ENCODE data around the gene TRIM56.
"Not testable (repeated sequence)": the region's sequence is repeated elsewhere in the genome, so short reads cannot be mapped to it uniquely, and the experiment has no call there.

Gene TRIM56

DNA sequence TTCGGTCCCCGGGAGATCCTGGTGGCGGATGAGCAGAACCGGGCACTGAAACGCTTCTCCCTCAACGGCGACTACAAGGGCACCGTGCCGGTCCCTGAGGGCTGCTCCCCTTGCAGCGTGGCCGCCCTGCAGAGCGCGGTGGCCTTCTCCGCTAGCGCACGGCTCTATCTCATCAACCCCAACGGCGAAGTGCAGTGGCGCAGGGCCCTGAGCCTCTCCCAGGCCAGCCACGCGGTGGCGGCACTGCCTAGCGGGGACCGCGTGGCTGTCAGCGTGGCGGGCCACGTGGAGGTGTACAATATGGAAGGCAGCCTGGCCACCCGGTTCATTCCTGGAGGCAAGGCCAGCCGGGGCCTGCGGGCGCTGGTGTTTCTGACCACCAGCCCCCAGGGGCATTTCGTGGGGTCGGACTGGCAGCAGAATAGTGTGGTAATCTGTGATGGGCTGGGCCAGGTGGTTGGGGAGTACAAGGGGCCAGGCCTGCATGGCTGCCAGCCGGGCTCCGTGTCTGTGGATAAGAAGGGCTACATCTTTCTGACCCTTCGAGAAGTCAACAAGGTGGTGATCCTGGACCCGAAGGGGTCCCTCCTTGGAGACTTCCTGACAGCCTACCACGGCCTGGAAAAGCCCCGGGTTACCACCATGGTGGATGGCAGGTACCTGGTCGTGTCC, 3.7 kb downstream of the TRIM56 start:
- TF ChIP-seq CTCF (IDR thresholded peaks at IDR 0.05; ENCODE audit: low read depth, low read length), result no peak
- no peaks in the 10 kb centered on the region for H3K36me3 ChIP-seq
- H3K9me3 ChIP-seq (ENCODE audit: severe bottlenecking), result no peaks in the 10 kb centered on the region
- DNase-seq, result no peak
- H3K27ac ChIP-seq, result no peak overlapping the region
- peaks cover 78% of the 10 kb centered on the region for H3K27me3 ChIP-seq (ENCODE audit: insufficient read depth, low read depth, severe bottlenecking)
- no peak overlapping the region for H3K4me3 ChIP-seq (ENCODE audit: low read depth, low read length)

GRCh38 chr7:101089876-101090275, 4.6 kb downstream of the TRIM56 start:
- DNase-seq, result no peak
- Histone ChIP-seq H3K27me3 (ENCODE audit: insufficient read depth, low read depth, severe bottlenecking) (peaks cover 78% of the 10 kb centered on the region), H3K36me3 (no peaks in the 10 kb centered on the region), H3K9me3 (ENCODE audit: severe bottlenecking) (no peaks in the 10 kb centered on the region), H3K4me3 (ENCODE audit: low read depth, low read length) (no peak overlapping the region), H3K27ac (no peak overlapping the region)
- TF ChIP-seq CTCF (IDR thresholded peaks at IDR 0.05; ENCODE audit: low read depth, low read length), result no peak

GRCh38 chr7:101092266-101092905, 7.1 kb downstream of the TRIM56 start:
- H3K36me3 ChIP-seq; H3K9me3 ChIP-seq (ENCODE audit: severe bottlenecking); DNase-seq; H3K4me3 ChIP-seq (ENCODE audit: low read depth, low read length); H3K27ac ChIP-seq: not testable (repeated sequence)
- H3K27me3 ChIP-seq (ENCODE audit: insufficient read depth, low read depth, severe bottlenecking), result peaks cover 76% of the 10 kb centered on the region

GRCh38 chr7:101093906-101094305, 8.6 kb downstream of the TRIM56 start:
- Histone ChIP-seq H3K4me3 (ENCODE audit: low read depth, low read length) (no peak overlapping the region), H3K27me3 (ENCODE audit: insufficient read depth, low read depth, severe bottlenecking) (peaks cover 76% of the 10 kb centered on the region), H3K36me3 (no peaks in the 10 kb centered on the region), H3K9me3 (ENCODE audit: severe bottlenecking) (no peaks in the 10 kb centered on the region), H3K27ac (no peak overlapping the region)
- no peak for TF ChIP-seq CTCF (IDR thresholded peaks at IDR 0.05; ENCODE audit: low read depth, low read length)
- DNase-seq, result no peak

GRCh38 chr7:101094376-101094775, 9.1 kb downstream of the TRIM56 start:
- H3K27me3 ChIP-seq (ENCODE audit: insufficient read depth, low read depth, severe bottlenecking), result peaks cover 76% of the 10 kb centered on the region
- no peak for DNase-seq
- H3K4me3 ChIP-seq (ENCODE audit: low read depth, low read length), result no peak overlapping the region
- H3K9me3 ChIP-seq (ENCODE audit: severe bottlenecking), result no peaks in the 10 kb centered on the region
- H3K36me3 ChIP-seq, result no peaks in the 10 kb centered on the region
- no peak for TF ChIP-seq CTCF (IDR thresholded peaks at IDR 0.05; ENCODE audit: low read depth, low read length)
- H3K27ac ChIP-seq, result no peak overlapping the region

DNA sequence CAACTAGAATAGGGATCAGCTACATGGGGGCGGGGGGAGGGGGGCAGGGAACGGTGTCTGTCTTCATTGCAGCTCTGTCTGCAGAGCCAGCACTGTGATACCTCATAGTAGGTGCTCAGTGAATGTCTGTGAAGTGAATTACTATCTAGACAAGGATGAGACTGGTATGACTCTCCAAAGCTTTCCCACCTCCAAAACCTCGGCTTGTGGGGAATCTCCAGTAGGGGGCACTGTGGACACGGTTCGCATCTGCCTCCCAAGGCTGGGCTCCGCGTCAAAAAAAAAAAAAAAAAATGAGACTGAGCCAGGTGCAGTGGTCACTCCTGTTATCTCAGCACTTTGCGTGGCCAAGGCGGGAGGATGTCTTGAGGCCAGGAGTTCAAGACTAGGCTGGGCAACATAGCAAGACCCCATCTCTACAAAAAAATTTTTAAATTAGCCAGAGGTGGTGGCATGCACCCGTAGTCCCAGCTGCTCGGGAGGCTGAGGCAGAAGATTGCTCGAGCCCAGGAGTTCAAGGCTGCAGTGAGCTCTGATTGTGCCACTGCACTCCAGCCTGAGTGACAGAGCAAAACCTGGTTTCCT, 9.6 kb downstream of the TRIM56 start:
- H3K27me3 ChIP-seq (ENCODE audit: insufficient read depth, low read depth, severe bottlenecking), result peaks cover 76% of the 10 kb centered on the region
- peak; percentile 65 for TF ChIP-seq CTCF (IDR thresholded peaks at IDR 0.05; ENCODE audit: low read depth, low read length)
- H3K27ac ChIP-seq, result no peak overlapping the region
- no peaks in the 10 kb centered on the region for H3K36me3 ChIP-seq
- no peak for DNase-seq
- no peak overlapping the region for H3K4me3 ChIP-seq (ENCODE audit: low read depth, low read length)
- no peaks in the 10 kb centered on the region for H3K9me3 ChIP-seq (ENCODE audit: severe bottlenecking)
